ENCODE results near the gene CADM4. TPM values are rescaled to one million over a fixed set of nuclear protein-coding genes. Genes with fewer than 3 reads are reported as not detected.

The CADM4 gene
- polyA plus RNA-seq, 1 donor (not counting 4 experiments of a cell fraction or from before 2014, with no cell fraction given): 4.3 TPM

- Histone ChIP-seq H3K27ac (ENCODE audit: control insufficient read depth, insufficient read depth, low read length) (no peak overlapping the region), H3K36me3 (ENCODE audit: control insufficient read depth in 2 of 2, extremely low read depth in 1 of 2, insufficient read depth in 2 of 2, low read length in 2 of 2) (no peaks in the 10 kb centered on the region), H4K20me1 (ENCODE audit: control insufficient read depth, extremely low read depth, insufficient read depth, low read length) (no peaks in the 10 kb centered on the region), H3K9me3 (ENCODE audit: control insufficient read depth, low read depth, low read length) (no peaks in the 10 kb centered on the region), H3K9ac (ENCODE audit: control insufficient read depth, extremely low read depth, insufficient read depth, low read length) (no peak overlapping the region), H3K27me3 (ENCODE audit: control insufficient read depth, extremely low read depth, insufficient read depth, low read length) (no peaks in the 10 kb centered on the region), H3K4me2 (ENCODE audit: control insufficient read depth, extremely low read depth, insufficient read depth, low read depth, low read length) (no peak overlapping the region), H2AFZ (ENCODE audit: control insufficient read depth, low read length) (no peak overlapping the region), H3K4me1 (ENCODE audit: control insufficient read depth, extremely low read depth, insufficient read depth, low read length) (peaks cover 9% of the 10 kb centered on the region), H3K79me2 (ENCODE audit: control insufficient read depth, insufficient read depth, low read length) (no peaks in the 10 kb centered on the region), H3K4me3 (ENCODE audit: control insufficient read depth in 2 of 3, extremely low read depth in 1 of 3, insufficient read depth in 2 of 3, low read depth in 1 of 3, low read length in 3 of 3) (no peak overlapping the region), H3K9me1 (ENCODE audit: control insufficient read depth, extremely low read depth, insufficient read depth, low read length) (no peaks in the 10 kb centered on the region)
- FAIRE-seq (no peak), DNase-seq (ENCODE audit: low read depth, low spot score) (no peak)
- dilution Hi-C loops (cut with MboI; ENCODE audit: extremely low pct_ligation_motif_present, low sequenced_read_pairs): no loop called here
- TF ChIP-seq EZH2 (IDR thresholded peaks at IDR 0.05; ENCODE audit: low read length): no peak
- TF ChIP-seq, protein P1, sequence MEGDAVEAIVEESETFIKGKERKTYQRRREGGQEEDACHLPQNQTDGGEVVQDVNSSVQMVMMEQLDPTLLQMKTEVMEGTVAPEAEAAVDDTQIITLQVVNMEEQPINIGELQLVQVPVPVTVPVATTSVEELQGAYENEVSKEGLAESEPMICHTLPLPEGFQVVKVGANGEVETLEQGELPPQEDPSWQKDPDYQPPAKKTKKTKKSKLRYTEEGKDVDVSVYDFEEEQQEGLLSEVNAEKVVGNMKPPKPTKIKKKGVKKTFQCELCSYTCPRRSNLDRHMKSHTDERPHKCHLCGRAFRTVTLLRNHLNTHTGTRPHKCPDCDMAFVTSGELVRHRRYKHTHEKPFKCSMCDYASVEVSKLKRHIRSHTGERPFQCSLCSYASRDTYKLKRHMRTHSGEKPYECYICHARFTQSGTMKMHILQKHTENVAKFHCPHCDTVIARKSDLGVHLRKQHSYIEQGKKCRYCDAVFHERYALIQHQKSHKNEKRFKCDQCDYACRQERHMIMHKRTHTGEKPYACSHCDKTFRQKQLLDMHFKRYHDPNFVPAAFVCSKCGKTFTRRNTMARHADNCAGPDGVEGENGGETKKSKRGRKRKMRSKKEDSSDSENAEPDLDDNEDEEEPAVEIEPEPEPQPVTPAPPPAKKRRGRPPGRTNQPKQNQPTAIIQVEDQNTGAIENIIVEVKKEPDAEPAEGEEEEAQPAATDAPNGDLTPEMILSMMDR (optimal IDR thresholded peaks at IDR 0.05 in 1 of 3, IDR thresholded peaks at IDR 0.05 in 1 of 3, conservative IDR thresholded peaks at IDR 0.05 in 1 of 3; ENCODE audit: extremely low read depth in 1 of 3, insufficient read depth in 2 of 3, low read length in 3 of 3): no peak
Observed at GRCh38 chr19:43628646-43629326, 10.9 kb downstream of the CADM4 start.

DNA sequence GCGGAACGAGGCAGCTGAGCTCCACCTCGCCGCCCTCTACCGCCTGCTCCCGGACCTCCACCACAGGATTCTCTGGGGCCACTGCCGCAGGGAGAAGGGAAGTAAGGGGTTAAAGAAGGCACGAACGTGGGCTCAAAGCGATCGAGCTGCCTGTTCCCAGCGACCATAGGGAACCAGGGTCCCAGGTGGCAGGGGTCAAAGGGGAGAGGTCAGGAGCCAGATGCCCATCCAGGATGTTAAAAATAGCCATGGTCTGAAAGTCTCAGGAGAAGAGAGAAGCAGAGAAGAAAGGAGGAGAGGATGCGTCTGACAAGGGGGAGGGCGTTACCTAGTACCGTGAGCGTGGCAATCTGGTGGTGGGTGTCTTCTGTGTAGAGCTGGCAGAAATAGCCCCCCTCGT is 12.8 kb downstream of the CADM4 start:
- Histone ChIP-seq H3K27me3 (ENCODE audit: control insufficient read depth, extremely low read depth, insufficient read depth, low read length) (no peaks in the 10 kb centered on the region), H3K4me2 (ENCODE audit: control insufficient read depth, extremely low read depth, insufficient read depth, low read depth, low read length) (no peak overlapping the region), H3K27ac (ENCODE audit: control insufficient read depth, insufficient read depth, low read length) (no peak overlapping the region), H3K4me3 (ENCODE audit: control insufficient read depth in 2 of 3, extremely low read depth in 1 of 3, insufficient read depth in 2 of 3, low read depth in 1 of 3, low read length in 3 of 3) (no peak overlapping the region), H4K20me1 (ENCODE audit: control insufficient read depth, extremely low read depth, insufficient read depth, low read length) (no peaks in the 10 kb centered on the region), H3K4me1 (ENCODE audit: control insufficient read depth, extremely low read depth, insufficient read depth, low read length) (peaks cover 6% of the 10 kb centered on the region), H3K9ac (ENCODE audit: control insufficient read depth, extremely low read depth, insufficient read depth, low read length) (no peak overlapping the region), H3K79me2 (ENCODE audit: control insufficient read depth, insufficient read depth, low read length) (no peaks in the 10 kb centered on the region), H3K36me3 (ENCODE audit: control insufficient read depth in 2 of 2, extremely low read depth in 1 of 2, insufficient read depth in 2 of 2, low read length in 2 of 2) (no peaks in the 10 kb centered on the region), H3K9me1 (ENCODE audit: control insufficient read depth, extremely low read depth, insufficient read depth, low read length) (no peaks in the 10 kb centered on the region), H2AFZ (ENCODE audit: control insufficient read depth, low read length) (no peak overlapping the region), H3K9me3 (ENCODE audit: control insufficient read depth, low read depth, low read length) (no peaks in the 10 kb centered on the region)
- FAIRE-seq: no peak
- dilution Hi-C loops (cut with MboI; ENCODE audit: extremely low pct_ligation_motif_present, low sequenced_read_pairs): no loop called here
- DNase-seq (ENCODE audit: low read depth, low spot score): no peak
- TF ChIP-seq, protein P1 (optimal IDR thresholded peaks at IDR 0.05 in 1 of 3, IDR thresholded peaks at IDR 0.05 in 1 of 3, conservative IDR thresholded peaks at IDR 0.05 in 1 of 3; ENCODE audit: extremely low read depth in 1 of 3, insufficient read depth in 2 of 3, low read length in 3 of 3): no peak
- TF ChIP-seq EZH2 (IDR thresholded peaks at IDR 0.05; ENCODE audit: low read length): no peak

Measured in keratinocyte (primary cell).